Thyroid gland (tissue), 4 donors: ENCODE results near the gene COL6A3.

ENCODE experiments used
- CTCF ChIP-seq, 6 experiments: fragments of 200-600 bp in 3 of 6; fragments of 450-650 bp in 3 of 6; sonication (generic) in 3 of 6; IDR thresholded peaks; one replicate each; pipeline ENCODE4 v1.5.1; 2016 to 2019; ENCODE audit warnings: antibody characterized with exemption in 6 of 6, mild to moderate bottlenecking in 2 of 6, inconsistent platforms in 1 of 6, moderate library complexity in 1 of 6
- POLR2A ChIP-seq, 2 donors: fragments of 450-650 bp; IDR thresholded peaks; one replicate each; pipeline ENCODE4 v1.6.1; 2017; ENCODE audit warnings: antibody characterized with exemption in 2 of 2, mild to moderate bottlenecking in 2 of 2, moderate library complexity in 1 of 2

GRCh38 chr2:237447496-237447895, 33.5 kb upstream of the COL6A3 start:
- TF ChIP-seq CTCF (IDR thresholded peaks at IDR 0.05): no peak
- TF ChIP-seq POLR2A (IDR thresholded peaks at IDR 0.05): no peak
